22Rv1 (cell line): ENCODE results near the gene SFI1.

Experiments
- CTCF ChIP-seq: fragments of 450-650 bp; IDR thresholded peaks from 2 replicates; pipeline ENCODE4 v1.5.1; 2017; ENCODE audit warnings: mild to moderate bottlenecking
- ZFX ChIP-seq: fragments of 450-650 bp; IDR thresholded peaks from 2 replicates; pipeline ENCODE4 v1.6.1; 2017; ENCODE audit warnings: antibody characterized with exemption, borderline replicate concordance

GRCh38 chr22:31612891-31613285 is 116.6 kb downstream of the SFI1 start:
- TF ChIP-seq CTCF (no peak), ZFX (no peak)
